LNCaP clone FGC (cell line): ENCODE data around the gene HMOX2.
A peak's percentile ranks its signal among the peaks of the same experiment; 100 is the strongest.

ENCODE experiments used
- DNase-seq: peaks from one replicate; pipeline ENCODE4 v3.0.0-alpha.2; 2011; ENCODE audit warnings: low read depth
- H3K4me3 ChIP-seq: 2 replicates; pipeline ENCODE4 v1.5.1; 2011; ENCODE audit warnings: mild to moderate bottlenecking, low read depth, low read length, control low read depth
- CTCF ChIP-seq: IDR thresholded peaks from 2 replicates; pipeline ENCODE4 v1.5.1; 2012; ENCODE audit warnings: mild to moderate bottlenecking; ENCODE audit not compliant: control insufficient read depth, insufficient read depth; ENCODE audit errors: extremely low read depth

Gene HMOX2

GRCh38 chr16:4481526-4481925 lies 5.3 kb downstream of the HMOX2 start:
- no peak overlapping the region for H3K4me3 ChIP-seq
- TF ChIP-seq CTCF = no peak
- peak; percentile 67 for DNase-seq

DNA sequence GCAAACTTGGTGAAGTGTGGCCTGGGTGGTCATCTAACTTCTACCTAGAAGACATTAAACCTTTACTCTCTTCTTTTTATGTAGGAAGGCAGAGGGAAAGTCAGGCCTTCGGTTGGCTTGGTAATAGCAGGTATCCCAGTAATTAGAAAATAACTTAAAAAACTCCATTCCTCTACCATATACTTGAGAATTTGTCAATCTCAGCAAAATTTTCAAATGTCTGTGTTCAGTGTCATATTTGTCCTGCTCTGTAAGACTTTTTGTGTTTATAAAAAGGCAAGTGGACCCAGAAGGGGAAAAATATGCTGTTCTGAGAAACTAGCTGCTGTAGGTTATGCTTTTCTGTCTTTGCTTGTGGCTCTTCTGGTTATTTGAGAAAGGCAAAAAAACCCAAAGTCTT lies 5.8 kb downstream of the HMOX2 start:
- TF ChIP-seq CTCF = no peak
- DNase-seq = no peak
- no peak overlapping the region for H3K4me3 ChIP-seq

DNA sequence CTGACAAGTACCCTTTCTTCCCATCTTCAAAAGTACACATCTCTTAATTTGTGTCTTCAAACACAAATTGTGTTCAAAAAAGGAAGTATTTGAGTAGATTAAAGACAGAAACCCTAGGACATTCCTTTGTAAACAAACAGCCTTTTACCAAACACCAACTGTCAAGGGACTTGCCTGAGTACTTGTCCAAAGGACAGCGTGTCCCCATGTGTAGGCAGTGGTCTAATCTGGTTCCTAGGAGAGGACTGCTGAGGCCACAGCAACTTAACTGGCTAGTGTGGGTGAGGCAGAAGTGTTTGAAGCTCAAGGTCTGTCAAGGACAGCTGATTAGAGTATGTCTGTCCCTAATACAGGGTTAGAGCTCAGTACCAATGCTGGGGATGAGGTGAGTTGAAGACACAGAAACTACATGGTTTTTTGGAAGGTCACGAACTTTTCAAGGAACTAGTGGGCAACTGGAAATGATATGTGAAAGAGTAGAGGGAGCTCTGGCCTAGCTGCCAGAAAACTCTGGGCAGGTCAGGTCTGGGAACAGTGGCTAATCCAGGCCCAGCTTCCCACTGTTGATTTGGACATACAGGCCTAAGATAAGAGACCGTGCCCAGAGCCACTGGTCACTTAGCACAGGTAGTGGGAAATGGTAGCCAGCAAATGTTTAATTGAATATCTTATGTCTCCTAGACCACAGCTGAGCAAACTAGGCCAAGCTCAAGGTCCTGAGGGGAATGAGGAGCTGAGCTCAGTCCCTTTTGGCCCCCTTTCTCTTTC lies 10.1 kb downstream of the HMOX2 start:
- TF ChIP-seq CTCF = no peak
- peak; percentile 19 for DNase-seq
- no peak overlapping the region for H3K4me3 ChIP-seq

- peak; percentile 72 for DNase-seq
- no peak overlapping the region for H3K4me3 ChIP-seq
- TF ChIP-seq CTCF = no peak
Observed at GRCh38 chr16:4487955-4488498, 11.8 kb downstream of the HMOX2 start.

GRCh38 chr16:4488499-4488967 lies 12.3 kb downstream of the HMOX2 start:
- no peak overlapping the region for H3K4me3 ChIP-seq
- no peak for TF ChIP-seq CTCF
- DNase-seq = no peak

DNA sequence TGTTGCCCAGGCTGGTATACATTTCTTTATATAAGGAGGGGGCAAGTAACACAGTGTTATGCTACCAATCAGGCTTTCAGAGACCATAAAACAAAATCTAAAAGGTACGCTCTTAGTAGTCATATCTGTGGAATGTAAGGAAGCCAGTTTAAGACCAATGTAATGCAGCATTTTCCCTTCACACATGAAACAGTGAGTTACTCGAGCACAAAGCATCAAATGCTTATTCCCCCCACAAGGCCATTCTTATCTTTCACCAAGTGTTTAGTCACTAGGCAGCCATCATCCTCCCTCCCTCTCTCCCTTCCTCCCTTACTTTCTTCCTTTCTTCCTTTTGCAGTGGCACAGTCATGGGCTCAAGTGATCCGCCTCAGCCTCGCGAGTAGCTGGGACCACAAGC lies 12.8 kb downstream of the HMOX2 start:
- DNase-seq = no peak
- no peak overlapping the region for H3K4me3 ChIP-seq
- no peak for TF ChIP-seq CTCF
